GM18867 (cell line): ENCODE measurements around the gene RNF166.

Experiments
- ATAC-seq: cut with Tn5 transposase; IDR thresholded peaks from one replicate; pipeline ENCODE4 v1.9.1; 2021; ENCODE audit warnings: mild to moderate bottlenecking, moderate library complexity; ENCODE audit not compliant: unreplicated experiment

RNF166 gene

DNA sequence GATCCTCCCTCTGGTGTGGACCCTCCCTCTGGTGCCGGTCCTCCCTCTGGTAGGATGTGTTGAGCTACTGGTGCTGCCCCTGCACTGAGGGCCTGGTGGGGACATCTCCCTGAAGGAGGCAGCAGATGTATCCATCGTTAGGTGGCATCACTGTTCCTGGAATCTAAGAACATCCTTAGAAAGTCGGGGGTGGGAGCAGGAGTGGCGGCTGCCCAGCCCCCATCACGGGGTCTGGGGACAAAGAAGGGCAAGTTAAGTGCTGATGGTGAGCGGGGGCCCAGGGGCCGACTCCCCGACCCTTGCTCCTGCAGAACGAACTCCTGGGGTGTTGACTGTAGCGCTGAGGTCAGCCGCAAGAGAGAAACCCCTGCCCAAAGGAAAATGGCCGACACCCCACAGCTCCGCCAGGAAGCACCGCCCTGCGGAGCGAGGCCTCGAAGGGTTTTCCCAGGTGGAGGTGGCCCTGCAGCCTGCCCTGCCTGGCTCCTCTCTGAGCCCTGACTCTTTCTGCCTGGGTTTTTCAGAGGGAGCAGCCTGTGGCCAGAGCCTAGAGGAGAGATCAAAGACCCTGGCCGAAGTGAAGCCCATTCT lies 5.6 kb upstream of the RNF166 start:
- ATAC-seq, result no peak

DNA sequence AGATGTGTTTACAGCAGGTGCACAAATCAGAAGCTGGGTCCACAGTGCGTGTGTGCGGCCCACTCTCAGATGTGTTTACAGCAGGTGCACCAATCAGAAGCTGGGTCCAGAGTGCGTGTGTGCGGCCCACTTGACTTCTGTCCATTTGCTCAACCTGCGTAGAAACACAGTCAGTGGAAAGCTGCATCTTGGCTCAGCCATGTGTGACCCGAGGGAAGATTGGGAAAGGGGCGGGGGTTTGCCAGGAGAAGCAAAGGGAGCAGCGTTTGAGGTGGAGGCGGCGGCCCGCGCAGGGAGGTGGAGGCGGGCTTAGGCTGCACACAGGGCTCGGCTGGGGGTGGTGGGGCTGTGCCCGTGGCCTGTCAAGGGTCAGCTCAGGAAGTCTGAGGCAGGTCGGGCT lies 4.3 kb upstream of the RNF166 start:
- no peak for ATAC-seq

DNA sequence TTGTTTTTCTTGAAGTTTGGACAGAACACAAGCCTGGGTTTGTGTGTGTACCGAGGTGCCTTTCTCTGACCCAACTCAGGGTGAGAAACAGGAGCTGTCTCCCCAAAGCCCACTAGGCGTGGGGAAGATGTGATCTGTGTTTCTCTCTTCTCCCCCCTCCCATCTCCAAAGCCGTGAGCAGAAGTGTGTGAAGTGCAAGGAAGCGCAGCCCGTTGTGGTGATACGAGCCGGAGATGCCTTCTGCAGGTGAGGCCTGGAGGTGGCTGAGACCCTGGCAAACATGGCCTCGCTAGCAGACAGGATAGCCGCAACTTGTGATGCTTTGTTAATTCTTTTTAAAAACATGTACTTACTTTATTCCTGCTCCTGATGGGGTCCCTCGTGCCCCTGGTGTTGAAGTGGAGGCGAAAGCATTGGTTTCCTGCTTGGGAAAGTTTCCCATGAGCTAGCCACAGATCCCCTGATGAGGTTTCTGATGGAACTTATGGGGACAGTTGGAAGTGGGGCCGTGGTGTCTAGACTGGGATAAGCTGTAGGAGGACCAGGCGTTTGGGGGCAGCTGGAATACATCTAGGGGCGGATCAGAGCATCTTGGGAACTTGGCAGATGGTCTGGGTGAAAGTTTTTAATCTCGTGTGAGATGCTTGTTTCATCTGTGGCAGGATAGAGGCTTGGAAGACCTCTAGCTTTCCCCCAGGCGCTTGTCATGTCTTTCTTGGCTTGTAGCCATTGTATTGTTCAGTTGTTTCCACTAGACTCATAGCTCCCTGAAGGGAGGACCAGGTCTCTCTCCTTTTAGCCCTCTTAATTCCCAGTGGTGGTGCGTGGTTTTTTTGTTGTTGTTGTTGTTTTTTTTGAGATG lies 988 bp upstream of the RNF166 start:
- no peak for ATAC-seq

DNA sequence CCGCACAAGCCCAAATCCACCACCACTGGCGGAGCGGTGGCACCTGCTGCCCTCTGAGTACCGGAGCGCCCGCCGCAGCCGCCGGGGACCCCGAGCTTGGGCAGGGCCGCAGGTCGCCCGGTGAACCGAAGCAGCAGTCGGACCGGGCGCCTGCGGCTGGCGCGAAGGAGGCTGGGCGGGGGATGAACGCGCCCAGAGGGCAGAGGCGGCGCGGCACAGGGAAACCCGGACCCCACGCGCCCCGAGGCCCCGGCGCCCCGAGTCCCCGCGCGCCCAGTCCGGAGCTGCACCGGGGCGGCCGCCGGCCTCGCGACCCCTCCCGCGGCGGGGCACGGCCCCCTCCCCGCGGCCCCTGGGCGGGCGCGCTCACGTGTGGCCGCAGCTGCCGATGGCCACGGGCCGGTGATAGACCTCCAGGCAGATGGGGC lies 393 bp downstream of the RNF166 start:
- ATAC-seq, result peak; percentile 15

DNA sequence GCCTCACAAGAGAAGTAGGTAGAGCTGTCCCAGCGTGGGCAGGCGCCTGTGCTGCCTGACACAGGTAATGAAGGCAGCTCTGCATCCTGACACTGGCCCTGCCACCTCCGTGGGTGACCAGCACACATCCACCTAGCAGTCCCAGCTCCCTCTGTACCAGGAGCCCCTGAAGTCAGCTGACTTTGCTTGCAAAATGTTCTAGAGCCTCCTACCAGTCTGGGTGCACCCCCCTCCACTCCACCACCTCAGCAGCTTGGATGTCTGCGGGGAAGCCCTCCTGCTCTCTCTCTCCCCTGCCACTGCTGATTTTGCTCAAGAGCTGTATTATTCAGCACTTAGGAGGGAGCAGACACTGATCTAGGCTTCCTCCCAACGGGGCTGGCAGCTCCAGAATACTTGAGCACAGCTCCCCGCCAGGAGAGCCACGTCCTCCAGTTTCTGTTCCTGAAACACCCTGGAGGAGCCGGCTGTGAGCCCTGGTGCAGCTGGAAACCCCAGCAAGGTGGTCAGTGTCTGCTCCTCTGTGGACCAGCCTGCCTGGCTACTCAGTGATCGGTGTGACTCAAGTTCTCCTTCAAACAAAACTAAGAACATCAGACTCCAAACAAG lies 1.0 kb downstream of the RNF166 start:
- ATAC-seq, result no peak

DNA sequence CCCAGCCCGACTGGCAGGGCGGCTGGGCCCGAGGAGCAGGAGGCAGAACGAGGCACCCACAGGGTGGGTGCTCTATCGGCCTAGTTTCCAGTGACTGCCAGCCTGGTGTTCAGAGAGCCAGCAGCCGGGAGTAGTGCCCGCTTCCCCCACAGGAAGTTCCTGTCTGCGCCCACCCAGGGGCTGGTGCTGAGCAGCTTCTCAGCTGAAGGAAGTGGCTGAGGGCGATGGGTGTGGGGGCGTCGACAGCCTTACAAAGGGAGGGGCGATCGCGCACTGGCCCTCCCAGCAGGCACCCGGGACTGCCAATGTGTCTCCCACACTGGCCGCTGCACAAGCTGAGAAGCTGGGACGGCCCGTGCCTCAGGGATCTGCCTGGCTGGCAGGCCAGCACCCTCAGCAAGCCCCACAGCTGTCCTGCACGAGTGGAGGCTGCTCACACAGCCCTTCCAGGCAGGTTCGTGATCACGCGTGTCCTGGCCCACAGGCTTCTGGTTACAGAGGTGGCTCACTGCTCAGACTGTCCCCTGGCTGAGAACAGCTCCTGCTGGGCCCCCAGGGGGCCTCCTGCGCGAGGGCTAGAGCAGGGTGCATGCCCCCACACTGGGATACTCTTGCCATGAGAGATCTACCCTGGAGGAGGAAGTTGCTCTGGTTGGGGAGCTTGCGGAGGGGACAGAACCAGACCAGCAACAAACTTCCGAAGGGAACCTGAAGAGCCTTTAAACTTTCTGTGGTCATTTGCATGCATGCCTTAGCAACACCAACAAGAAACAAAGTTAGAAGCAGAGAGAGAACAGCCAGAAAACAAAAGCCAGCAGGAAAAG lies 2.5 kb downstream of the RNF166 start:
- ATAC-seq, result no peak

DNA sequence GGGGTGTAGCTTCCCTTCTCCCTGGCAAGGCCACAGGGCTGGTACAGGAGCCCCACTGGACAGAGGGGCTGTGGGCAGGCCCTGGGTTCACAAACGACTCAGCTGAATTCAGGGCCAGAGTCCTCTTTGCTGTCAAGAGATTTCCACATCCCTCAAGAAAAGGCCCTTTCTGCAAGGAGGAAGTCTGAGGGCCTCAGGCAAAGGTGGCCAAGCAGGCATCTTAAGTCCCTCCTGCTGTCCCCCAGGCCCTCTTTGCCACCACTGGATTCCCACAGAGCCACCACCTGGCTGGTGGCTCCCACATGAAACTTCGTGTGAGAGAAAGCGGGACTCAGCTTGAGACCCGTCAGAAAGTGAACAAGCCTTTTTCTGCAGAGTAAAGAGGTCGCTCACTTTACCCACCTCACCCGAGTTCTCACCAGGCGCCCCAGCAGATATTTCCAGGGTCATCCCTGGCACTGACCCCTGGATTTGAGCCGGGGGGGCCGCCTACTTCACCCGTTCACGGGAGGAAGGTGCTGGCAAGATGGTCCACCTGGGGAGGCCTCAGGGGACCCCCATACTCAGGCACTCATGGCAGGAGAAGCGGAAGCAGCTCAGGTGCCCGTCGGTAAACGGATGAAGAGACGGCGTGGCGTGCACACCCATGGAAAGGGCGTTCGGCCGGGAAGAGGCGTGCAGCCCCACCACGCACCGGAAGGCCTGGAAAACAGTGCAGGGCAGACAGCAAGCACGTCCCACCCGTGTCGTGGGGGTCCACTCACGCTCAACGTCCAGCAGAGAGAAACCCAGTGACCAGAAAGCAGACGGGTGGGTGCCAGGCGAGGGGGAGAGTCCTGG lies 3.6 kb downstream of the RNF166 start:
- no peak for ATAC-seq

DNA sequence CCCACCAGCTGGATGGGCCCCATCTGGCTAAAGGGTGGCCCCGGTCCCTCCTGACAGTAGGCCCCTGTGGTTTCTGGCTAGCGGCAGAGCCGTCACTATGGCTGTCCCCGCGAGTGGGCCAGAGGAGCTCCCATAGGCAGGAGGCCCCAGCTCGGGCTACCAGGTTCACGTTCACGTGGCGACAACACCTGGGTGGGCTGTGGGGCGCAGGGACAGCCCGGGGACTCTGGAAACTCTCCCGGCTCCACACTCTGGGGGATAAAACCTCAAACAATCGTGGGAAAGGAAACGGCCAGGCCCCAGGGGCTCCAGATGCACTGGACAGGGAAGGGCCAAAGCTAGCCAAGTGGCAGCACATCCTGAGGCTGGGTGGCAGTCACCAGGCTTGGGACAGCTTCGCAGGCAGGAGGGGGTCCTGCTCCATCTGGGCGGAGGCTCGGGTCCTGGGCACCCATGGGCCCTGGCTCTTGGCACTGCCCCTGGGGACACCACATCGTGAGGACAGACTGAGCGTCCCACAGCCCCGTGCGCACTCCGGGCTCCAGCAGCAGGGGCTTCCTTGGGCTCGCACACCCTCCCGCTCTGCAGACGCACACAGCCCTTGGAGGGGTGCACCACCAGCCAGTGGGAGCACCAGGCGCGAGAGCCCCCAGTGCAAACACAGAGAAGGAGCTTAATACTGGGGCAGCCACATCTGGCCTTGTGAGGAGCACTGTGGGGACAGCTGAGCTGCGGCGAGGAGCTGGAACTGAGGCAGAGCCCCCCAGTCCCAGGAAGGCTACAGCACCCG lies 4.4 kb downstream of the RNF166 start:
- ATAC-seq, result no peak

DNA sequence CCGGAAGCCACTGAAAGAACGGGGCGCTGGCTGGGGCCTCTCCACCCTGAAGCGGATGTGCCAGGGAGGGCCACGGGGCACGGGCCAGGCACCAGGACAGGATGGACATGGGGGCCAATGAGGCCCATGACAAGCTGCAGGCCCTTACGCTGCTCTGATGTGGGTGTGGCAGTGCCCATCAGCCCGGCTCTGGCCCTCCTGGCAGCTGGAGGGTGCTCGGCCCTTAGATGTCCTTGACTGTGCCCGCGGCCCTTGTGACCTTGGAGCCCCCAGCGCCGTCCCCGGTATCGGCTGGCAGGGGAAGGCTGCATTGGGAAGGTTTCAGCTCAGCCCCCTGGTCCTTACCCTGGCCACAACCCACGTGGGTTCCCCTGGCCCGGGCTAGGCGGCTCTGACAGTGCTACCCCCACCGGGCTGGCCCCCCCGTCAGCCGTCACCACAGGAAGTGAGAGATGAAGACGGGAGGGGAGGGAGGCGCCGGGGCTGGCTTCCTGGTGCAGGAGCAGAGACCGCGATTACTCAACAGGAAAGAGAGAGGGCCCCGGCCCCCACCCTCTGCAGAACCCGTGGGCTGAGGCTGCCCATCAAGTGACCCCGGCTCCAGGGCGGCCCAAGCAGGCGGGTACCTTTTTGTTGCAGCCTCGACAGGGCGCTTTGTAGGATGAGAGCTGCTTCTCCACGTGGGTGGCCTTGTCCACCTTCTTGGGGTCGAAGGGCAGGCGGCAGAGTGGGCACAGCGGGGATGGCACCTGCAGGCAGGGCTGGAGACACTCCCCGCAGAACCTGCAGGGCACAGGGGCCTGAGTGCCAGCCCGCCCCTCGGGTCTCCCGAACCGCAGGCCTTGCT lies 5.3 kb downstream of the RNF166 start:
- peak; percentile 70 for ATAC-seq

DNA sequence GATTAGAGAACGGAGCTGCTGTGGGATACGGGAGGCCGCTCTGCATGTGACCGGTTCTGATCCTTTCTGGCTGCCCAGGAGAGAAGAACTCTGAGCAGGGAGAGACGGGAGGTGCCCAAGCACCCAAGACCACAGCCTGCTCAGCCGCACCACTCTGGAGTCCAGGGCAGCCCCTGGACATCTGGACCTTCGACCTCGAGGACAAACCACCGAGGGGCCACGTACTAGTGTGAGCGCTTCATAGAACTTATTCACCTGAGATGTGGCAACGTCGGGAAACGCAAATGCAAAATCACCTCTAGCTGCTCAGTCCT lies 5.9 kb downstream of the RNF166 start:
- ATAC-seq, result no peak

DNA sequence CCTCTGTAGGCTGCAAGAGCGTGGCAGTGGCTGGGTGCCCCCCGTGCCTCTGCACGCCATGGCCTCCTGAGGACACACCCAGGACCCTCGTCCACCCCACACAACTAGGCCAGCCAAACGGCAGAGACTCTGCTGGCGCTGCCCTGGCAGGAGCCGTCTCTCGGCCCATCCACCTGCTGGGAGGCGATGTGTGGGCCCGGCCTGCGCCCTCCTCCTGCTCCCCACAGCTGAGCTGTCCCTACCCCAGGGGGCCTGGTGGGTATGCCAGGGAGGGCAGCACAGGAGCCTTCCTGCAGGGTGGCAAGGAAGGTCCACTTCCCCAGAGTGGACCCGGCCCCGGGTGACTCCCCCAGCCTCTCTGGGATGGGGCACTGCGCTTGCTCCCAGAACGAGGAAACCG lies 7.0 kb downstream of the RNF166 start:
- ATAC-seq, result no peak

DNA sequence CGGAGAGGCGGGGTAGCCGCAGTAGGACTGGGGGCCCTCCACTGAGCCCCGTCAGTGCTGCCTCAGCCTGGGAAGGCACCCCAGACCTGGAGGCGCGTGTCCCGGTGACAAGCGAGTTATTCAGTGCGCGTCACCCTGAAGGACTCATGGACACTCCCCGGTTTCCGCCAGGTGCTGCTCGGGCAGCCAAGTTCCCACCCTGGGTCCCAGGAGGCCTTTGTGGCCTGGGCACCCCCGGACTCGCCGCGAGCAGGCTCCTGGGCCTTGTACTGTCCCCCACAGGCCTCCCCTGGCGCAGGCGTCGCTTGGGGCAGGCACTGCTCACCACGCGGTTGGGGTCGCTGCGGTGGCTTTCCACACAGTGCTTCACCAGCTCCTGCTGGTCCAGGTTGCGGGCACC lies 7.6 kb downstream of the RNF166 start:
- no peak for ATAC-seq

DNA sequence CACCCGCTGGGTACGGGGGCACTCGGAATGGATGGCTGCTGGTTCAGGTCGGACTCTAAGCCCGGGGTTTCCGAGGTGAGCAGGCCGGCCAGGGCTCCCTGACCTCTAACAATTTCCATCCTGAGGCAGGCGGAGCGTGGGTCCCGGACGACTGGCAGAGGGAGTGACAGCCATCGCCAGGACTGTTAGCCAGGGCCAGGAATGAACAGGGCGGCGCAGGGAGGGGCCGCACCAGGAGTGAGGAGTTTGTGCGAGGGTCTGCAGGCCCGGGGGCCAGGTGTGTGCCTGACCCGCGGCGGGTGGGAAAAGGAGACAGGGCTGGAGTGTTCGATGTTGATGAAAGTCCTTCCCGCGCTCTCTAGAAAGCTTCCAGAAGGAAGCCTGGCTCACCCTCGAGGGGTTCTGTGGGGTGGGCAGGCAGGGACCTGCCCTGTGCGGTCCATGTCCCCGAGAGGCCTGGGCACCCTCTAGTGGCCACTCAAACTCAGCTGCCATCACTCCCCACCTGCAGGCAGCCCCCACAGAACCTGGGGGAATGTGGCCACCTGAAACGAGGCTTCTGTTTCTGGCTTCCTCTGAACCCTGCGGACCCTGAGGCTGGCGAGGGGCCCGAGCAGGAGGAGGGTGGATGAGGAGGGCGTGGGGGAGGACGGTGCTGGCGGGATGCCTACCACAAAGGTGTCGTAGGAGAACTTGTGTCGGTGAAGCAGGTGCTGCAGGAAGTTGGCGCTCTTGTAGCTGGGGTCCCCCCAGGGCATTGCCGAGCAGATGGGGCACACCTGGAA lies 8.2 kb downstream of the RNF166 start:
- no peak for ATAC-seq

DNA sequence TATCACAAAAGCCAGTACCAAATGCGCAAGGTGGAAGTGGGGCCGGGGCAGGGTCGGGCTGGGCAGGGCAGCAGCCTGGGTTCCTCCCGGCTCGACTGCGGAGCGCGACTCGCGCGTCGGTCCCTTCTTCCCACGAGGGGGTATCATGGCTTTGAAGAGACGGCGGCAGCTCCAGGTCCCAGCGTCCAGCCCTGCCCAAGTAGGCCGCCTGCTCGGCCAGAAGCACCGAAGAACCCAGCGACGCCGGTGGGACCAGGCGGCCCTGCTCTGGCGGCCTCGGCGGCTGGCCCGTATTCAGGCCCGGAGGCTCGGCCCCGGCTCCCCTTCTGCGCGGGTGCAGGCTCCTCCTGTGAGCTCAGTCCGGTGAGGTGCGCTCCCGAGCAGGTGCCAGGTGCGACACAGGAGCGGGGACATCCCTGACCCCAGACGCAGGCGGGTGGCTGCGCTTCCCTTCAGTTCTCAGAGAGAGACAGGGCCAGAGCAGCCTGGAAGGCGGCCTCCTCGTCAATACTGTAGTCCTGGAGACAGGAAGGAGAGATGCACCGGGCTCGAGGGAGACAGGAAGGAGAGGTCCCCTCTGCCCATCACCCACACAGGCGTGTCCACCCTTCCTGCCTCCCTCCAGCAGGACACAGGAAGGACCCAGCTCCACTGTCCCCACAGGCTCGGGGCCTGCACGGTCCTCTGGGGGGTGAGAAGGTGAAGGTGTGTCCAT lies 8.9 kb downstream of the RNF166 start:
- ATAC-seq, result no peak

DNA sequence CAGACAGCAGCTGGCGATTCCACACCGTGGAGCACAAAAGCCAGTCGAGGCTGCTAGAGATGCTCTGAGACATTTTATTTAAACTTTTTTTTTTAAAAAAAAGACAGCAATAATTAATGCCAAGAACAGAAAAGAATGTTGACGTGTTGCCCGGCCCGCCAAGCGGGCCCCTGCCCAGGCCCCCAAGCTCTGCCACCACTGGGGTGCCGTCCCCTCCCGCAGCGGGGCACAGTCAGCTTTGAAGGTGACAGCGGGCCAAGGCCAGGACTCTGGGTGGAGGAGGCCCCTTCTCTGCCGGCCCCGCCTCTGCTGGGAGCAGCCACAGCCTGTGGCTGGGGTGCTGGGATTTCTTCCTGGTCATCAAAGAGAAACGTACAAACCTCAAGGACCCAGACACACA lies 9.8 kb downstream of the RNF166 start:
- ATAC-seq, result no peak

DNA sequence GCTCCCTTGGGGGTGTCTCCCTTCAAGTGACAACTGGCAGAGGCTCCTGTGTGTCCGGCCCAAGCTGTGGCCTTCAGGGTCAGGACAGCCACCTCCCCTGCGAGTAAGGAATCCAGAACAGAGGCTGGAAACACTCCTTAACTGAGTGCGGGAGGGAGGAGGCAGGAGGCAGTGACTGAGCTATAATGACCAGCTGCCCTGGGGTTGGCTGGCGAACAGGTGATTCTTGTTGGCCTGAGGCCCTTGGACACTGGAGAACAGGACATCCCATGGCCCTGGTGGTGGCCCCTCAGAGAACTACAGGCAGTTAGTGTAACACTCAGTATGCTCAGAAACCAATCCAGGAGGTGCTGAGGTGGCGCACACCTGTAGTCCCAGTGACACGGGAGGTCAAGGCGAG lies 10.5 kb downstream of the RNF166 start:
- no peak for ATAC-seq

DNA sequence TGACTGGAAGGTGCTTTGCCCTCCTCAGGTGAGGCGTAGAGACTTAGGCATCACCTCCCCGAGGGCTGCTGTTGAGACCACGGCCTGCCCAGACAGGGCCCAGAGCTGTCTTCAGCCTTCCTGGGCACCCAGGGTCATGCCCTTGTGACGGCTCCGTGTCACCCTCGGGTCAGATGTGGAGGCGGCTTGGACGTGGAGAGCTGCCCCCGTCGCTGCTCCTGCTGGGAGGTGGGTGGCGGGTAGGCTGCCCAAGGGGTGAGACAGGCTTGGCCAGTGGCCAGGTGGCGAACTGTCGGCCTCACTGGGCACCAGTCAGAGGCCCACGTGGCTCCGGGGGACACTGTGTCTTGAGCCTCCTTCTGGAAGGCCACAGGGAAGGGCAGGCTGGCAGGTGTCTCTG lies 11.0 kb downstream of the RNF166 start:
- no peak for ATAC-seq
